SU-DHL-6 (cell line): Measurements from ENCODE around the gene TNNI3K.

Experiments
- H2AFZ ChIP-seq: fragments of 200-600 bp; sonication (generic); 2 replicates; pipeline ENCODE4 v1.6.1; 2014; ENCODE audit warnings: low read depth, mild to moderate bottlenecking, moderate library complexity, mixed read lengths, antibody characterized with exemption, low read length; ENCODE audit not compliant: severe bottlenecking
- H3F3A ChIP-seq: fragments of 200-600 bp; shearing (Covaris generic); 2 replicates; pipeline ENCODE4 v1.6.0; 2016; ENCODE audit warnings: antibody characterized with exemption, mild to moderate bottlenecking; ENCODE audit not compliant: insufficient read depth
- H3K27ac ChIP-seq: fragments of 200-600 bp; sonication (generic); 2 replicates; pipeline ENCODE4 v1.5.1; 2016; ENCODE audit warnings: low read depth, mild to moderate bottlenecking, low read length, moderate library complexity, mixed read lengths
- H3K27me3 ChIP-seq: fragments of 200-600 bp; sonication (generic), shearing (Covaris generic); 2 replicates; pipeline ENCODE4 v1.6.0; 2014; ENCODE audit warnings: mild to moderate bottlenecking, low read length
- H3K36me3 ChIP-seq: fragments of 200-600 bp; sonication (generic); 2 replicates; pipeline ENCODE4 v1.6.1; 2014; ENCODE audit warnings: mild to moderate bottlenecking, low read length, mixed read lengths
- H3K4me2 ChIP-seq: fragments of 300-600, 200-600 bp; shearing (Covaris generic), sonication (generic); 2 replicates; pipeline ENCODE4 v1.6.0; 2014; ENCODE audit warnings: low read length, low read depth, mild to moderate bottlenecking; ENCODE audit not compliant: poor library complexity, severe bottlenecking
- H3K4me3 ChIP-seq: fragments of 200-600 bp; sonication (generic); 2 replicates; pipeline ENCODE4 v1.5.1; 2014; ENCODE audit warnings: antibody characterized with exemption, low read length, mild to moderate bottlenecking, mixed read lengths; ENCODE audit not compliant: insufficient read depth, poor library complexity, severe bottlenecking
- H3K79me2 ChIP-seq: fragments of 200-600 bp; sonication (generic); 2 replicates; pipeline ENCODE4 v1.6.1; 2014; ENCODE audit warnings: mild to moderate bottlenecking, low read length, moderate library complexity; ENCODE audit not compliant: insufficient read depth
- H3K9ac ChIP-seq: fragments of 200-600 bp; sonication (generic); 2 replicates; pipeline ENCODE4 v1.7.0; 2014; ENCODE audit warnings: mild to moderate bottlenecking, low read length
- H3K9me2 ChIP-seq: fragments of 200-600 bp; sonication (generic); replicated peaks from 2 replicates; pipeline ENCODE4 v1.6.1; 2014; ENCODE audit warnings: low read length; ENCODE audit not compliant: insufficient read depth
- H3K9me3 ChIP-seq: fragments of 200-600 bp; sonication (generic); 2 replicates; pipeline ENCODE4 v1.6.1; 2014; ENCODE audit warnings: low read length, mixed read lengths; ENCODE audit not compliant: insufficient read depth
- H4K20me1 ChIP-seq: fragments of 200-600 bp; sonication (generic); 2 replicates; pipeline ENCODE4 v1.6.1; 2014; ENCODE audit warnings: low read depth, mild to moderate bottlenecking, antibody characterized with exemption, low read length, moderate library complexity, mixed read lengths
- CTCF ChIP-seq: fragments of 200-600 bp; sonication (generic); IDR thresholded peaks from one replicate; pipeline ENCODE4 v1.5.1; 2017; ENCODE audit warnings: antibody characterized with exemption, mild to moderate bottlenecking, low read length, moderate library complexity; ENCODE audit not compliant: insufficient read depth, poor library complexity, severe bottlenecking
- EZH2phosphoT487 ChIP-seq: fragments of 200-600 bp; sonication (generic), shearing (Covaris generic); conservative IDR thresholded peaks from 2 replicates; pipeline ENCODE4 v1.6.1; 2018; ENCODE audit warnings: mild to moderate bottlenecking, antibody characterized with exemption, low read length, moderate library complexity, mixed read lengths

TNNI3K gene

GRCh38 chr1:74583397-74583796 lies 348.2 kb downstream of the TNNI3K start:
- no peak overlapping the region for H2AFZ ChIP-seq
- peaks cover 4% of the 10 kb centered on the region; the same call in 1 of the 2 replicates for H4K20me1 ChIP-seq
- H3K9ac ChIP-seq: no peak overlapping the region
- H3F3A ChIP-seq: no peaks in the 10 kb centered on the region
- H3K9me2 ChIP-seq: no peaks in the 10 kb centered on the region
- TF ChIP-seq CTCF: no peak
- TF ChIP-seq EZH2phosphoT487: no peak
- no peaks in the 10 kb centered on the region for H3K79me2 ChIP-seq
- H3K4me3 ChIP-seq: no peak overlapping the region
- H3K4me2 ChIP-seq: no peak overlapping the region
- H3K9me3 ChIP-seq: no peaks in the 10 kb centered on the region
- no peaks in the 10 kb centered on the region for H3K36me3 ChIP-seq
- no peaks in the 10 kb centered on the region for H3K27me3 ChIP-seq
- H3K27ac ChIP-seq: no peak overlapping the region

GRCh38 chr1:74584185-74584584 lies 349.0 kb downstream of the TNNI3K start:
- H3K27me3 ChIP-seq: no peaks in the 10 kb centered on the region
- TF ChIP-seq CTCF (no peak), EZH2phosphoT487 (no peak)
- H2AFZ ChIP-seq: no peak overlapping the region
- no peaks in the 10 kb centered on the region for H3F3A ChIP-seq
- no peak overlapping the region for H3K9ac ChIP-seq
- H4K20me1 ChIP-seq: peaks cover 4% of the 10 kb centered on the region; the same call in 1 of the 2 replicates
- no peak overlapping the region for H3K4me2 ChIP-seq
- H3K4me3 ChIP-seq: no peak overlapping the region
- no peak overlapping the region for H3K27ac ChIP-seq
- H3K9me2 ChIP-seq: no peaks in the 10 kb centered on the region
- no peaks in the 10 kb centered on the region for H3K9me3 ChIP-seq
- H3K79me2 ChIP-seq: no peaks in the 10 kb centered on the region
- no peaks in the 10 kb centered on the region for H3K36me3 ChIP-seq

- Histone ChIP-seq H3F3A (no peaks in the 10 kb centered on the region), H3K4me3 (no peak overlapping the region), H2AFZ (no peak overlapping the region), H4K20me1 (no peaks in the 10 kb centered on the region), H3K27me3 (no peaks in the 10 kb centered on the region), H3K79me2 (no peaks in the 10 kb centered on the region), H3K9me2 (no peaks in the 10 kb centered on the region), H3K27ac (no peak overlapping the region), H3K9me3 (no peaks in the 10 kb centered on the region), H3K9ac (no peak overlapping the region), H3K4me2 (no peak overlapping the region), H3K36me3 (no peaks in the 10 kb centered on the region)
- TF ChIP-seq CTCF (no peak), EZH2phosphoT487 (no peak)
Measured at GRCh38 chr1:74586253-74586897, 351.2 kb downstream of the TNNI3K start.
